HEK293T (cell line): ENCODE results near the gene NDRG4.

Source experiments
- CTCF ChIA-PET: fragments of 350-600 bp; formaldehyde crosslinking; extraction: SDS; loops from one replicate; lab custom pipeline; 2021; ENCODE audit warnings: antibody characterized with exemption, inconsistent platforms; lab: Yijun Ruan, JAX
- POLR2A ChIA-PET: fragments of 350-600 bp; formaldehyde crosslinking; extraction: SDS; loops from one replicate; lab custom pipeline; 2020; ENCODE audit warnings: antibody characterized with exemption, inconsistent platforms; lab: Yijun Ruan, JAX
- DNase-seq: peaks from one replicate; pipeline ENCODE4 v3.0.0; 2012; ENCODE audit warnings: mixed read lengths; ENCODE audit errors: extremely low spot score
- ARNT ChIP-seq: fragments of 450-650 bp; IDR thresholded peaks from 2 replicates; pipeline ENCODE4 v1.6.1; 2017; ENCODE audit warnings: mild to moderate bottlenecking
- BHLHE40 ChIP-seq: fragments of 450-650 bp; IDR thresholded peaks from 2 replicates; pipeline ENCODE4 v1.6.1; 2016; ENCODE audit warnings: mild to moderate bottlenecking, moderate library complexity, borderline replicate concordance
- CTBP1 ChIP-seq: fragments of 450-650 bp; IDR thresholded peaks from 2 replicates; pipeline ENCODE4 v1.6.1; 2016; ENCODE audit warnings: borderline replicate concordance
- ELF4 ChIP-seq: fragments of 450-650 bp; IDR thresholded peaks from 2 replicates; pipeline ENCODE4 v1.6.1; 2017; ENCODE audit warnings: antibody characterized with exemption
- FOXA1 ChIP-seq: fragments of 450-650 bp; IDR thresholded peaks from 2 replicates; pipeline ENCODE4 v1.6.1; 2016; ENCODE audit warnings: mild to moderate bottlenecking
- FOXK2 ChIP-seq: fragments of 450-650 bp; IDR thresholded peaks from 2 replicates; pipeline ENCODE4 v1.6.1; 2016; ENCODE audit warnings: mild to moderate bottlenecking
- FOXM1 ChIP-seq: fragments of 450-650 bp; IDR thresholded peaks from 2 replicates; pipeline ENCODE4 v1.6.1; 2017; ENCODE audit warnings: mild to moderate bottlenecking, borderline replicate concordance
- HDGF ChIP-seq: fragments of 450-650 bp; IDR thresholded peaks from 2 replicates; pipeline ENCODE4 v1.6.1; 2017; ENCODE audit warnings: antibody characterized with exemption, borderline replicate concordance
- L3MBTL2 ChIP-seq: fragments of 450-650 bp; conservative IDR thresholded peaks from 2 replicates; pipeline ENCODE4 v1.6.1; 2016; ENCODE audit warnings: mild to moderate bottlenecking
- LEF1 ChIP-seq: fragments of 450-650 bp; IDR thresholded peaks from 2 replicates; pipeline ENCODE4 v1.6.1; 2017; ENCODE audit warnings: mild to moderate bottlenecking, borderline replicate concordance
- NFRKB ChIP-seq: fragments of 450-650 bp; IDR thresholded peaks from 2 replicates; pipeline ENCODE4 v1.6.1; 2016; ENCODE audit warnings: mild to moderate bottlenecking, moderate library complexity
- SP1 ChIP-seq: fragments of 450-650 bp; IDR thresholded peaks from 2 replicates; pipeline ENCODE4 v1.6.1; 2017
- SUZ12 ChIP-seq: fragments of 450-650 bp; IDR thresholded peaks from 2 replicates; pipeline ENCODE4 v1.6.1; 2016; ENCODE audit warnings: mild to moderate bottlenecking
- TARDBP ChIP-seq: fragments of 450-650 bp; IDR thresholded peaks from 2 replicates; pipeline ENCODE4 v1.6.1; 2016
- ZNF384 ChIP-seq: fragments of 450-650 bp; IDR thresholded peaks from 2 replicates; pipeline ENCODE4 v1.6.1; 2016
- TF ChIP-seq, protein P1 (sequence below): fragments of 450-650 bp; IDR thresholded peaks from 2 replicates; pipeline ENCODE4 v1.6.1; 2016

Gene NDRG4

DNA sequence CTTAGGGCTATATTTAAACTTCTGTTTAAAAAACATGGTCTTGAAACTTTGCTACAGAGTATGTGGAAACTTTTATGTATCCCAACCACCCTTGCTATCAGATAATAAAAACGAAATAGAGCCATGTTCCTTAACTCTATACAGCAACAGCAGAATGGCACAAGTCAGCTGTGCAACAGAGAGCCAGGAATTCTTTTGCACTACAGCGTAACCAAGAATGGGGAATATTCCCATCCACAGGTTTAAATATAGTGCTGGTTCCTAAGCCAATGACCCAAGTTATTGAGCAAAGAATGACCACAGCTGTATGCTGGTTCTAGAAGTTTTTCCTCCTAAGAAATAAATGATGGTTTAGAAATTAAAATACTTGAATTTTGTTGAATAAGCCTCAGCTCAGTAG is 48.4 kb downstream of the NDRG4 start:
- no peak for DNase-seq
- TF ChIP-seq TARDBP (no peak), ZNF384 (no peak), L3MBTL2 (no peak), FOXK2 (no peak), FOXA1 (no peak), ARNT (no peak), ELF4 (no peak), LEF1 (no peak), SUZ12 (no peak), BHLHE40 (no peak), SP1 (no peak), NFRKB (no peak), CTBP1 (no peak), FOXM1 (no peak), HDGF (no peak)
- TF ChIP-seq, protein P1, sequence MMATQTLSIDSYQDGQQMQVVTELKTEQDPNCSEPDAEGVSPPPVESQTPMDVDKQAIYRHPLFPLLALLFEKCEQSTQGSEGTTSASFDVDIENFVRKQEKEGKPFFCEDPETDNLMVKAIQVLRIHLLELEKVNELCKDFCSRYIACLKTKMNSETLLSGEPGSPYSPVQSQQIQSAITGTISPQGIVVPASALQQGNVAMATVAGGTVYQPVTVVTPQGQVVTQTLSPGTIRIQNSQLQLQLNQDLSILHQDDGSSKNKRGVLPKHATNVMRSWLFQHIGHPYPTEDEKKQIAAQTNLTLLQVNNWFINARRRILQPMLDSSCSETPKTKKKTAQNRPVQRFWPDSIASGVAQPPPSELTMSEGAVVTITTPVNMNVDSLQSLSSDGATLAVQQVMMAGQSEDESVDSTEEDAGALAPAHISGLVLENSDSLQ = no peak
- ChIA-PET CTCF (no interaction called here), POLR2A (no interaction called here)

- ChIA-PET POLR2A (no interaction called here), CTCF (interaction anchor here (0.5 kb wide), 1 partner anchor 53 kb away, joined by 3 read pairs; no protein-coding TSS in a partner anchor)
- TF ChIP-seq HDGF (no peak), BHLHE40 (no peak), FOXK2 (no peak), FOXA1 (no peak), NFRKB (no peak), ZNF384 (no peak), L3MBTL2 (no peak), LEF1 (no peak), SP1 (no peak), CTBP1 (no peak), SUZ12 (no peak), TARDBP (no peak), ELF4 (no peak)
- TF ChIP-seq, protein P1 = no peak
- DNase-seq = no peak
Observed at GRCh38 chr16:58551496-58551895, 51.6 kb downstream of the NDRG4 start.

- TF ChIP-seq LEF1 (no peak), CTBP1 (no peak), NFRKB (no peak), ARNT (no peak), FOXA1 (no peak), TARDBP (no peak), SUZ12 (no peak), SP1 (no peak), L3MBTL2 (no peak), ZNF384 (no peak), FOXM1 (no peak), BHLHE40 (no peak), ELF4 (no peak)
- TF ChIP-seq, protein P1 = no peak
- ChIA-PET POLR2A (no interaction called here), CTCF (no interaction called here)
- no peak for DNase-seq
Observed at GRCh38 chr16:58556678-58557077, 56.7 kb downstream of the NDRG4 start.
